Suprapubic skin (tissue), 4 donors: ENCODE data around the gene CYB5A. TPM values are rescaled to one million over a fixed set of nuclear protein-coding genes. Genes with fewer than 3 reads are reported as not detected.

ENCODE experiments used
- DNase-seq, 2 donors: peaks; one replicate each; pipeline ENCODE4 v3.0.0-alpha.2; 2019; ENCODE audit warnings: low spot score in 2 of 2
- H3K27ac ChIP-seq: fragments of 200-600 bp; sonication (generic); one replicate; pipeline ENCODE4 v1.5.1; 2019
- H3K27me3 ChIP-seq: fragments of 200-600 bp; sonication (generic); one replicate; pipeline ENCODE4 v1.5.1; 2019
- H3K36me3 ChIP-seq: fragments of 200-600 bp; sonication (generic); one replicate; pipeline ENCODE4 v1.5.1; 2019
- H3K4me1 ChIP-seq: fragments of 200-600 bp; sonication (generic); one replicate; pipeline ENCODE4 v1.5.1; 2019
- H3K4me3 ChIP-seq: fragments of 200-600 bp; sonication (generic); one replicate; pipeline ENCODE4 v1.5.1; 2019; ENCODE audit warnings: mild to moderate bottlenecking
- H3K9me3 ChIP-seq: fragments of 200-600 bp; sonication (generic); one replicate; pipeline ENCODE4 v1.5.1; 2019
- CTCF ChIP-seq, 2 donors: fragments of 200-600 bp in 1 of 2; fragments of 450-650 bp in 1 of 2; sonication (generic) in 1 of 2; IDR thresholded peaks; one replicate each; pipeline ENCODE4 v1.5.1; 2016 to 2019; ENCODE audit warnings: antibody characterized with exemption in 2 of 2, mild to moderate bottlenecking in 1 of 2, moderate library complexity in 1 of 2
- EP300 ChIP-seq: sonication (generic); formaldehyde crosslinking; IDR thresholded peaks from one replicate; pipeline ENCODE4 v1.6.1; 2017; ENCODE audit warnings: antibody characterized with exemption
- POLR2A ChIP-seq, 2 donors: fragments of 450-650 bp; IDR thresholded peaks; one replicate each; pipeline ENCODE4 v1.6.1; 2017; ENCODE audit warnings: antibody characterized with exemption in 2 of 2, mild to moderate bottlenecking in 2 of 2, moderate library complexity in 2 of 2
- POLR2AphosphoS5 ChIP-seq, 3 donors: sonication (generic); formaldehyde crosslinking; IDR thresholded peaks; one replicate each; pipeline ENCODE4 v1.6.1; 2017; ENCODE audit warnings: antibody characterized with exemption in 3 of 3
- WGBS: methylation state at CpG from one replicate; pipeline ENCODE4 v1.1.5; 2018; 5-methylcytosine and 5-hydroxymethylcytosine counted together
- total RNA-seq, 4 donors: library from RNA; depleted of rRNA; stranded (reverse); fragments of >200 nt; gene quantifications; one replicate each; pipeline ENCODE4 v1.1.0, GENCODE V29; 2016

Gene CYB5A
- total RNA-seq, 4 donors from 2014 or later = 103 to 258 (median 147) TPM

- Histone ChIP-seq H3K4me1 (peaks cover 27% of the 10 kb centered on the region), H3K27ac (no peak overlapping the region), H3K9me3 (no peaks in the 10 kb centered on the region), H3K27me3 (no peaks in the 10 kb centered on the region), H3K36me3 (peaks cover 20% of the 10 kb centered on the region), H3K4me3 (no peak overlapping the region)
- TF ChIP-seq EP300 (no peak), POLR2AphosphoS5 (IDR thresholded peaks at IDR 0.05) (no peak), POLR2A (IDR thresholded peaks at IDR 0.05) (no peak), CTCF (IDR thresholded peaks at IDR 0.05) (no peak)
- 71% methylated on average over 9 of the region's 9 CpGs for WGBS
- no peak for DNase-seq
Observed at GRCh38 chr18:74266161-74266560, 25.6 kb downstream of the CYB5A start.

GRCh38 chr18:74265546-74266098 lies 26.1 kb downstream of the CYB5A start:
- Histone ChIP-seq H3K4me3 (no peak overlapping the region), H3K36me3 (peaks cover 24% of the 10 kb centered on the region), H3K9me3 (no peaks in the 10 kb centered on the region), H3K27ac (no peak overlapping the region), H3K27me3 (no peaks in the 10 kb centered on the region), H3K4me1 (peaks cover 22% of the 10 kb centered on the region)
- DNase-seq = no peak
- TF ChIP-seq EP300 (no peak), POLR2A (IDR thresholded peaks at IDR 0.05) (no peak), CTCF (IDR thresholded peaks at IDR 0.05) (no peak), POLR2AphosphoS5 (IDR thresholded peaks at IDR 0.05) (no peak)
- WGBS = 87% methylated on average over 8 of the region's 8 CpGs

GRCh38 chr18:74264303-74265020 lies 27.3 kb downstream of the CYB5A start:
- H3K4me3 ChIP-seq = no peak overlapping the region
- peaks cover 10% of the 10 kb centered on the region for H3K4me1 ChIP-seq
- H3K27ac ChIP-seq = no peak overlapping the region
- DNase-seq = no peak
- no peak for TF ChIP-seq POLR2A (IDR thresholded peaks at IDR 0.05)
- TF ChIP-seq EP300 = no peak
- TF ChIP-seq CTCF (IDR thresholded peaks at IDR 0.05) = no peak
- TF ChIP-seq POLR2AphosphoS5 (IDR thresholded peaks at IDR 0.05) = no peak
- no peaks in the 10 kb centered on the region for H3K27me3 ChIP-seq
- no peaks in the 10 kb centered on the region for H3K9me3 ChIP-seq
- 68% methylated on average over 10 of the region's 10 CpGs for WGBS
- peaks cover 24% of the 10 kb centered on the region for H3K36me3 ChIP-seq

GRCh38 chr18:74261053-74261713 lies 30.6 kb downstream of the CYB5A start:
- H3K36me3 ChIP-seq = peaks cover 41% of the 10 kb centered on the region
- 89% methylated on average over 6 of the region's 6 CpGs for WGBS
- no peak overlapping the region for H3K4me3 ChIP-seq
- no peaks in the 10 kb centered on the region for H3K4me1 ChIP-seq
- TF ChIP-seq EP300 (no peak), POLR2A (IDR thresholded peaks at IDR 0.05) (no peak), POLR2AphosphoS5 (IDR thresholded peaks at IDR 0.05) (no peak), CTCF (IDR thresholded peaks at IDR 0.05) (no peak)
- no peak overlapping the region for H3K27ac ChIP-seq
- no peaks in the 10 kb centered on the region for H3K9me3 ChIP-seq
- no peaks in the 10 kb centered on the region for H3K27me3 ChIP-seq
- DNase-seq = no peak

GRCh38 chr18:74259347-74259746 lies 32.4 kb downstream of the CYB5A start:
- 90% methylated on average over 4 of the region's 4 CpGs for WGBS
- no peak for TF ChIP-seq POLR2AphosphoS5 (IDR thresholded peaks at IDR 0.05)
- TF ChIP-seq POLR2A (IDR thresholded peaks at IDR 0.05) = no peak
- TF ChIP-seq EP300 = no peak
- TF ChIP-seq CTCF (IDR thresholded peaks at IDR 0.05) = no peak
- no peak for DNase-seq
- no peaks in the 10 kb centered on the region for H3K9me3 ChIP-seq
- peaks cover 2% of the 10 kb centered on the region for H3K4me1 ChIP-seq
- no peak overlapping the region for H3K27ac ChIP-seq
- H3K4me3 ChIP-seq = no peak overlapping the region
- peaks cover 41% of the 10 kb centered on the region for H3K36me3 ChIP-seq
- H3K27me3 ChIP-seq = no peaks in the 10 kb centered on the region
